Inflammatory macrophage (primary cell): ENCODE results near the gene KLF13.

Experiments
- DNase-seq, 2 donors: peaks; one replicate each; pipeline ENCODE4 v3.0.0-alpha.2; 2020 to 2022
- total RNA-seq, 18 experiments: gene quantifications; one replicate each; lab custom pipeline; 2026; ENCODE audit warnings: mixed read lengths in 6 of 18, inconsistent platforms in 2 of 18; lab: John Stamatoyannopoulos, UW

Gene KLF13
- 70.1 to 203 (median 127) reads per million in 18 experiments for total RNA-seq

DNA sequence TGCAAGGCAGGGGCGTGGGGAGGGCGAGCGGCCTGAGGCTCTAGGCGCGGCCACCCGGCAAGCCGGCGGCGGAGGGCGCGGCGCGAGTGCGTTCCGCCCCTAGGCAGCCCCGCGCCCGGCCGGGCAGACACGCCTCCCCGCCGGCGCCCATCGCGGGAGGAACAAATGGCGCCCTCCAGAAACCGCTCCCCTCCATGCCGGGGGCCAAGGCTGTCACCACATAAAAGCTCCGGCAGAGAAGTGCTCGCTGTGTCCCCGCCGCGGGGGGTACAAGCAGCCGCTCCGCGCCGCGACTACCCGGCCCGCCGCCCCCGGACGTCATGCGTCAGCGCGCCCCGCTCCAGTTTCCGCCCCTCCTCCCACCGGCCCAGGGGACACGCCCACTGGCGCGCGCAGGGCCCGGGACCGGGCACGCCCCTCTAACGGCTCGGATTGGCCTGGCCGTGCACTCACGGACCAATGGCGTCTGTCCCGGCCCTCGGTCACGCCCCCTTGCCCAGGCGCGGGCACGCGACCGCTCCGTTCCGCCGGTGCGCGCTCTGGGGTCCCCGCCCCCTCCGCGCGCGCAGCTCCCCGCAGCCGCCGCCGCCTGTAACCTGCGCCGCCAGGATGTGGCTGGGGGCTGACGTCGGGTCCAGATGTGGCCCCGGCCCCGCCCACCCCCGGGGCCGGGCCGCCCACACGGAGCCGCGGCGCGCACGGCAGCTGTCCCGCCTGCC is at the start of gene KLF13:
TSS of gene KLF13 (plus strand) at position 680 of the 719 bp plus-strand sequence. CDS start 378 bp downstream, outside the sequence.
- DNase-seq, result peak; percentile 98 to 99

DNA sequence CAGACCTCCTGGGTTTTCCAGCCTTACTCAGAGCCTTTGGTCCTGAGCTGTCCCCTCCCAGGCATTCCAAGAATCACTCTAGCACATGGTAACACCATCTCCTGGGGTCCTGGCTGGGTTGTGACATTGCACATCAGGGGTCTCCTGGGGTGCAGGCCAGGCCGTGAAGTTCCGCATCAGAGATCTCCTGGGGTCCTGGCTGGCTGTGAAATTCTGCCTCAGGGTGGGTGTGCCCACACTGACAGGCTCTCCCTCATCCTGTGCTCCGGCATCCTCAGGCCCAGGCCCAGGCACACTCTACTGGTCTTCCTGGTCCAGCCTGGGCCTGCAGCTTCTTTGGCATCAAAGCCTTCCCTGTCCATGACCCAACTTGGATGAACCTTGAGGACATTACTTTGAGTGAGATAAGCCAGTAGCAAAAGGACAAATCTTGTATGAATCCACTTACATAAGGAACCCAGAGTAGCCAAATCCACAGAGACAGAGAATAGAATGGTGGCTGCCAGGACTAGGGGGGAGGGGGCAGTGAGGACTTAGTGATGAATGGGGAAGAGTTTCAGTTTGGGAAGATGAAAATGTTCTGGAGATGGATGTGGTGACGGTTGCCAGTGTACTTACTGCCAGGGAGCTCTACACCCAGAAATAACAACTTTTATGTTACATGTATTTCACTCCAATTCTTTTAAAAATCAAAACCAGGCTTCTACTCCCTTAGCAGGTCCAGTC is 49.1 kb upstream of the KLF13 start:
- DNase-seq, result no peak

DNA sequence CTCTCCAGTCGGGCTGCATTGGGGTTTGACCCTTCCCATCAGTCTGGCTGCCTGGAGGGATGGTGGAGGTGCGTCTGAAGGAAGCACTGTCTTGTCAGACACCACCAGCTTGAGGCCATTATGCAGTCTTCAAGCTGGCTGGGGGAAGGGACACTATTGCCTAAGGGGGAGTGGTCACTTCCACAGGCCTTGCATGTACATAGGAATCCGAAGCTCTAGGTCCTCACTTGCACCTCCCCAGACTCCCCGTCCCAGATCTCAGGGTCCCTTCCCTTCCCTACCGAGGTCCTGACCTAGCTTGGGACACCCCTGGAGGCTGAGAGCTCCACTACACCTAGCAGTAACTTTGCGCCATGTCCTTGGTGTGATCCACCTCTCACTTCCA is 48.6 kb upstream of the KLF13 start:
- DNase-seq, result no peak

DNA sequence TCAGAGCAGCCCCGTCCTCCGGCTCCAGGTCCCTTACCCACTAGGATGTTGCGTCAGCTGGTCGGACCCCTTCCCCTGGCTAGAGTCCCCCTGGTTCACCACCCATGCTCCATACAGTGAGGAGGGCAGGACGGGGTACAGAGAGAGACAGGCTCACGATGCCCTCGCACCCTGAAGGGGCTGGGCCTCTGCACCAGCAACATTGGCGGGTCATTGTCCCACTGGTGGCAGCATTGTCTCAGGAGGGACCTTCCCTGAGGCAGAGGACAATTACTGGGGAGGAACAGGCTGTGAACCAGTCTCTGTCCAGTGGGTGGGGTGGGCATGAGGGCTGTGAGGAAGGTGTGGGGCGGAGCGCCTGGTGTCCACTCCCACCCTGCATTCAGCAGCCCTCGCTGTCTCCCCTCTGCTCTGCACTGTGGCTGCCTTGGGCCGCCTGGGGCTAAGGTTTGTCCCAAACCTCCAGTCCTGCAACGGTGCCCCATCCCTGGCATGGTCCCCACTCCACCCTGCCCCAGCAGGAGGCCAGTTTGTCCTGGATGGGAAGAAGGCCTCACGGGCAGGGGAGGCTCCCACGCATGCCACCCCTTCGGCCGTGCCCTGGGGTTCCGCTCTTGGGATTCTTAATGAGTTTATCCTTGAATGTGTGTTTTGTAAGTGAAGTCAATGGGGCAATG is 48.0 kb upstream of the KLF13 start:
- DNase-seq, result no peak

DNA sequence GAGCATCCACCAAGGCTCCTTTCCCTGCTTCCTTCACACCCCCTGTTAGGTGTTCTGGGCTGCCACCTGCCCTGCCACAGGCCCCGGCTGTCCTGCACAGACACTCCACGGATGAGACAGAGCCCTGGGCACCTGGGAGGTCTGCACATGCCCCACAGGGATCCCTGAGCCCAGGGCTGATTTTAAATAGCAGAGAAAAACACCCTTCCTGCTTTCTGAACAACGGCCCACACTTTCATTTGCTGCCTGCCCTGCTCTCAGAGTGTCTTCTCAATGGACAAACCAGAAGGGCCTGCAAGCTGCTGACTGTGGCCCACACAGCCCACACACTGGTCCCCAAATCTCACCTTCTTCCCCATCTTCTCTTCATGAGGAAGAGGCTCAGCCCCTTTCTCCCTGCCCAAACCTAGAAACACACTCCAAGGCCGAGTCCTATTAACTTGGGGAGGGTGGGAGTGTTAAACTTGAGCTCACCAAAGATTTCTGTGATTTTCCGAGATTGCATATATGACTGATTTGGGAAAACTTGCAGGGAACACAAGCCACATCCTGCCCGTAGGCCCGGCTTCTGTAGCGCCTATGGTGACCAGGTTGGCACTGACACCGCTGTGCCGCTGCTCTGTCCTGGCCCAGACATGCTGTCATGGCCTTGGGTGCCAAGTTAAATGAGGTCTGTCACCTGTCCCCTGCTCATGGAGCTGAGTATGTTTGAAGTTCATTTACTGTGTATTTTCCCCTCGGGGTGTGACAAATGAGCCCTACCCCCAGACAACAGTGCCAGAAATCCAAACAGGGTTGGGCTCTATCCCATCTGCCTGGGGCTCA is 47.2 kb upstream of the KLF13 start:
- DNase-seq, result no peak

DNA sequence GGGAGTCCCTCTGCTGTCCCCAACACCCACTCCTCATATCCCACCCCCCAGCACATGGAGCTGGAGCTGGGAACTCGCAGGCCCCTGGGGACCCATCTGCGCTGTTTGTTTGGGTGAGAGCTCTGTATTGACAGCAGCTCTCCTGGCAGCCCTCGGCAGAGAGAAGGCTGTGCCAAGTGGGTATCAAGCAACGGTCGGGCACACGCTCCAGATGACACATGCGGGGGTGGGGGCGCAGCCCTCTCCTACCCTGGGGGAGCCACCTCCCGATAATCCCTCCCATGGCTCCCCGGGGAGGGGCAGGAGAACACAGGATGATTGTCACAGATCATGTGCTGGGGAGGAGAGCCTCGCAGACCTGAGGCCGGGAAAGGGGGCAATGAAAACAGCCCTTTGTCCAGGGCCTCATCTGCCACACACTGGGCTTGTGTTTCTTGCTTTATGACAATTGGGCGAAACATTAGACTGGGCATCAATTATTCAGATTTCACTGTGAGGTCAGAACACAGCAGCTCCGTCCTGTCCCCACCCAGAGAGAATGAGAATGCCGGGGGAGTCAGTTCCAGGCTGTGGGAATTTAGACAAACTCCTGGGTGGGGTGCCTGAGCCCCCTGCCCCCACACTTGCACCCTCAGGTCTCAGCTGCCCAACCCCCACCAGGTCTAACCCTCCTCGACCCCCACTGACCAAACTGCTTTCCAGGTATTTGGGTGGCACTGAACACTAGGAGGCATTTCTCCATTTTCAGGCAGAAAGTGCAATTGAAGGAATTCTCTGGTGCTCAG is 46.4 kb upstream of the KLF13 start:
- no peak for DNase-seq

DNA sequence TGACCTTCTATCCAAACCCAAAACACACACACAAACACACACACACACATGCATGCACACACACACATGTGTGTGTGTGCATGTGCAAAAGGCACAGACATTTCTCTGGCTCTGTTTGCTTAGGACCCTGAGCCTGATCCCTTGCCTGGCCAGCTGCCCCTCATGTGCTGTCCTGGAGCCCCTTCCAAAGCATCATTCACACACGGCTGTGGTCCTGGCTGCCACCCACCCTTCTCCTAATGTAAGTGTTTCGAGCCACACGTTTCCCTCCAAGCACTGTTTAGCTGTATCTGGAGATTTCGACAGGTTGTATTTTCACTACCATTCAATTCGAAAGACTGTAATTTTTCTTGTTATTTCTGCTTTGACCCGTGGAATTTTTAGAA is 45.8 kb upstream of the KLF13 start:
- DNase-seq, result no peak

DNA sequence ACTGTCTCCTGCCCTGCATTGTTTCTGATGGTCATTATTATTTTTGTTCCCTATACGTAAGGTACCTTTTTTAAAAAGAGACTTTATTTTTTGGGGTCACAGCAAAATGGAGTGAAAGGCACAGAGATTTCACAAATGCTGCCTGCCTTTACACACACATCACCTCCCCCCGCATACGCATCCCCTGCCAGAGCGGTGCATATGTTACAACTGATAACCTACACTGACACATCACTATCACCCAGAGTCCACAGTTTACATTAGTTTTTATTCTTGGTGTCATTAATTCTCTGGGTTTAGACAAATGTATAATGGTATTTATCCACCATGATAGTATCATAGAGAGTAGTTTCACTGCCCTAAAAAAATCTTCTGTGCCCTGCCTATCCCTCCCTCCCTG is 43.6 kb upstream of the KLF13 start:
- no peak for DNase-seq

DNA sequence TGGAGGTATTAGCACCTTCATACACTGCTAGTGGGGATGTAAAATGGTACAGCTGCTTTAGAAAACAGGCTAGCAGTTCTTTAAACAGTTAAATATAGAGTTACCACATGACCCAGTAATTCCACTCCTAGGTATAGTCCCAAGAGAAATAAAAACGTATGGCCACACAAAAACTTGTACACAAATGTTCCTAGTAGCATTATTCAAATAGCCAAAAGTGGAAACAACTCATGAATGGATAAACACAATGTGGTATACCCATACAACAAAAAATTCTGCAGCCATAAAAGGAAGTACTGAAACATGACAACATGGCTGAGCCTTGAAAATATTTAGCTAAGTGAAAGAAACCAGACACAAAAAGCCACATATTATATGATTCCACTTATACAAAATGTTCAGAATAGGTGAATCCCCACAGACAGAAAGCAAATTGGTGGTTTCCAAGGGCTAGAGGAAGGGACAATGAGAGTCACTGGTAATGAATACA is 40.8 kb upstream of the KLF13 start:
- no peak for DNase-seq

DNA sequence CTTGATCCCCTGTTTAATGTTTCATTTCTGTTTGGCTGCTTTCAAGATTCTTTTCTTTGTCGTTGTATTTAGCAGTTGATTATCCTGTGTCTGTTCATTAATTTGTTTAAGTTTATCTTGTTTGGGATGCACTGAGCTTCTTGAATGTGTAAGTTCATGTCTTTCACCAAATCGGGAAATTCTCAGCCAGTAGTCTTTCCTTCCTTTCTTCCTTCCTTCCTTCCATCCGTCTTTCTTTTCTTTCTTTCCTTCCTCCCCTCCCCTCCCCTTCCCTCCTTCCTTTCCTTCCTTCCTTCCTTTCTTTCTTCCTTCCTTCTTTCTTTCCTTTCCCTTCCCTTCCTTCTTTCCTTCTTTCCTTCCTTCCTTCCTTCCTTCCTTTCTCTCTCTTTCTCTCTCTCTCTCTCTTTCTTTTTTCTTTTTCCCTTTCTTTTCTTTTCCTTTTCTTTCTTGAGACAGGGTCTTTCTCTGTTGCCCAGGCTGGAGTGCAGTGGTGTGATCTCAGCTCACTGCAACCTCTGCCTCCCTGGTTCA is 35.5 kb upstream of the KLF13 start:
- no peak for DNase-seq

DNA sequence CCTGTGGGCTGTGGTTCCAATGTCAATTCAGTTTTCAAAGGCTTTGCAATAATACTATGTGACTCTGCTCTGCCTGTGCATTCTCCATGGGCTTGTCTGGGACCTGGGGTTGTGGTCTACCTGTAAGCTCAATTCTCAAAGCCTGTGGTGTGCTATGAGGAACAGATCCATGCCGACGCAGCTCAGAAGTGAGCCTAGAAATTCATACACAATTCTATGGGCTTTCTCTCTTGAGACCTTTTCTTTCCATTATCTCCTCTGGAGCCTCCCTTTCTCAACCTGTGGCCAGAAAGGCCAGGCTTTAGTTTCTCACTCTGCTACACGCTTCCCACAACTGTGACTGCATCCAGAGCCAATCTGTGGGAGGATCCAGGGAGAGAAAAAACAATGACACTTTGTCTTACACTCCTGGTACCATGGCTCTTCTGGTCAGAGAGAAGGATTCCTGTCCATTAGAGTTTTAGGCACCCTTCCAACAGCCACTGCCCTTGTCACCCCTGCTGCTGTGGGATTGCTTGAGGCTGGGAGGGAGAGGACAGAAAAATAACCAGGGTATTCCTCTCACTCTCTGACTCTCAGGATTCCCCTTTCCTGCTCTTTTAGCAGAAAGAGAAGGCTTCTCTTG is 34.1 kb upstream of the KLF13 start:
- no peak for DNase-seq

DNA sequence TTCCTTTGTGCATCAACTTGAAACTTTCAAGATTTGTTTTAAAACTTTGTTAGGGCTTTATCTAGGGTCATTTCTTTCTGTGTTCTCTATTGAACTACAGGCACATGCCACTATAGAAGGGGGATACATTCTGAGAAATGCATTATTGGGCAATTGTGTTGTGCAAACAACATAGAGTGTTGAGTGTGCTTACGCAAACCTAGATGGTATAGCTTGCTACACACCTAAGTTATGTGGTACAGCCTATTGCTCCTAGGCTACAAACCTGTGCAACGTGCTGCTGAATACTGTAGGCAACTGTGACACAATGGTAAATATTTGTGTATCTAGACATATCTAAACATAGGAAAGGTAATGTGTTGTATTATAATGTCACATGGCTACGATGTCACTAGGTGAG is 33.0 kb upstream of the KLF13 start:
- peak in 1 of 2 donors; percentile 55 for DNase-seq

DNA sequence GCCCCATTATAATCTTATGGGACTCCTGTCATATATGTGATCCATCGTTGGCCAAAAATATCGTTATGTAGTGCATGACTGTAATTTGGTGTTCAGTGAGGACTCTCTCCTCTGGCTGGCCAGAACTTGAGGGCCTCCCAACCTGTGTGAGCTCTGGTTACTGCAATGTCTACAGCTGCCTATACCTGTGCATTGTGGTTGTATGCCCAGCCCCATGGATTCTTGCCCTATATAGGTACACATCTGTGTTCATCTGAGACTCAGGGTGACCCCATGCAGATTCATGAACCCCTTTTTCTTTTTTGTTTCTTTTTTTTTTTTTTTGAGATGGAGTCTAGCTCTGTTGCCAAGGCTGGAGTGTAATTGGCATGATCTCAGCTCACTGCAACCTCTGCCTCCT is 32.6 kb upstream of the KLF13 start:
- no peak for DNase-seq

DNA sequence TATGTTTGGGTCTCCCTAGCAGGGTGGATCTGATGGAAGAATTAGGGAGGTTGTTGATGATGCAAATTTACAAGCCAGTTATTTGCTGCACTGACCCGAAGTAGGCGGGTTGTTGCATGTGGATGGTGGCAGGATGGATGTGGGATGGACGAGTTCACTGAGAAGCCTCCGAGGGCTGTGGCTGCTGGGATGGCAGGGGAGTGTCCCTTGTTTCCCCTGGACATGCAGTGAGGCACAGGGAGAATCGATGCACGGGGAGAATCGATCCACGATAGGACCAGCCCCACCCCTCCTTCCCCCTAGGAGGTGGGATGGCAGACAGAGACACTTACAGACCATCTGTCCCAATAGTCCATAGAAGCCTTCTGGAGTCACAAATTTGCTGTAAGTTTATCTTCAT is 31.0 kb upstream of the KLF13 start:
- DNase-seq, result no peak

DNA sequence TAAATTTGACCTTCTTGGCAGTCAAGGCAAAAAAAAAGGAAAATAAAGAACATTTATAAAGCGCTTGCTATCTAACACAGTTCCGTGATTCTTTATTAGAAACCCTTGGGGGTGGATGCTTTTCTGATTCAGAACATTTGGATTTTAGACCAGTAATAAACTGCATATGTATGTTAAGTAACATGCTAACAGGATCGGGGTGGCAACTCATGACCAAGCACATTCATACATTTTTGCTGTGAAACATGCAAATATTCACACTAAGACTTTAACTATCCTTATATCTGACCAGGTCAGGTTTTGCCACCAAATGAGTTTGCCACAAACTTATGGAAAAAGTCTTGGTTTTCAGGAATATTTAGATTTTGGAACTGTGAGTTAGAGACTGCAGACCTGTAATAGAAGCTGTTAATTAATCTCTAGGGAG is 30.4 kb upstream of the KLF13 start:
- DNase-seq, result no peak

DNA sequence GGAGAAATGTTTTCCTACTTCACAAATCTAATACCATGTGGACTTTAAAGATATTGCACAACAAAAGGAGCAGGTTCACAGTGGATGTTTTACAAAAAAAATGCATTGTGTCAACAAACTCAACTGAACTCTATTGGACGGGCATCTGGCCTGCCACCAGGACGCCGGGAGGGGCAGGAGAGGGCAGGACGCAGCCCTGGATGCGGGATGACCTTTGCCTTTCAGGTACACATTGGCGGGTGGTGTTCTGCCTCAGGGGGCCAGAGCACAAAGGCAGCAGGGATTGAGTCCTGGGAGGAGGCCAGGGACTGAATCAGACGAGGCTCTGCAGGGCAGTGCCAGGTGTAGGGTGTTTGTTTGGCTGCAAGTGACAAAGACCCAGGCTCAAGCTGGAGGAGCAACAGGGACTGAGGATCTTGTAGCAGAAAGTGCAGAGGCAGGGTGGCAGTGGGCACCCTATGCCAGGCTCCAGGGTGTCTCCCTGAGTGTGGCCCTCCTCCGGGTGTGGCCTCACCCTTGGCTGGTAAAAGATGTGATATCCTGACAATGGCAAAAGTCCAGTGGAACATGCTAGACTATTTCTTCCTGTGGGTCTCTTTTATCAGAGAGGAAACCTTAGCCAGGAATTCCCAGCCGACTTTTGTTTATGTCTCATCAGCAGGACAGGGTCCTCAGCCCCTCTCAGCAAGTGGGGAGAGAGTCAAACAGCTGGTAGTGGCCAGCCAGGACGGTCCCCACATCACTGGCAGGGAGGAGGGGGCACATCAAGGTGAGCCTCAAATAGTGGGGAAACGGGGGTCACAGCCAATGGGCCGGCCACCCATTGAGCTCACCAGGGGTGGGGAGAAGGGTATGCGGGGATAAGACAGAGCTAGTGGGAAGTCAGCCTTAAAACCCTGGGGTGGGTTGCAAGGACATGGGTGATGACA is 29.7 kb upstream of the KLF13 start:
- no peak for DNase-seq

DNA sequence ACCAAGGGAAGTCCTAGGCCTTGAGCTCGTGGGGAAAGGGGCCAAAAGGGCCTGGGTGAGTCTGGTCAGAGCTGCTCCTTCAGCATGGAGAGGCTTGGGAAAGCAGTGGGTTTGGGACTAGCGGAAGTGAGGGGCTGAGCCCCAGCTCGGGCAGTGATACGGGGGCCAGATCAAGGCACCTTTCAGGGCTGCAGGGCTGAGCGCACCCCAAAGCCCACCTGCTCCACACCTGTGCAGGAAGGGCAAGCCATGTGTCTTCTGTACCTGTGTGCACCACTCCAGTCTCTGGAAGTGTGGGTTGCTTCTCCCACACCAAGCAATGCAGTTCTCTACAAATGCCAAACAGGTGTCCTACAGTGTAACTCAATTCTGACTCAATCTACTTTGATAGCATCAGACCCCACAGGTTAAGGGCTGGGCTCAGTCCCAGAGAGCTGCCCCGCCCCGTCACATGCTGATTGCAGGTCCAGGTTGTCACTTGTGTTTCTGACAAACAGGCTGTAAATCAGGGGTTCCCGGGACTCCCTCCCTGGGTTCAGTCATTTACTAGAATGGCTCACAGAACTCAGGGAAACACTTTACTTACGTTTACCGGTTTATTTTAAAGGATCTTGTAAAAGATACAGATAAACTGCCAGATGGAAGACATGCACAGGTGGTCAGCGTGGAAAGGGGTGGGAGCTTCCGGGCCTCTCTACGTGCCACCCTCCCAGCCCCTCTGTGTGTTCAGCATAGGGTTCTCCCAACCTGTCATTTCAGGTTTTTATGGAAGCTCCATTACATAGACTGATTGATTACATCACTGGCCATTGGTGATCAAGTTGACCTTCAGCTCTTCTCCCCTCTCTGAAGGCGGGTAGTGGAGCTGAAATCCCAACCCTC is 28.8 kb upstream of the KLF13 start:
- no peak for DNase-seq

DNA sequence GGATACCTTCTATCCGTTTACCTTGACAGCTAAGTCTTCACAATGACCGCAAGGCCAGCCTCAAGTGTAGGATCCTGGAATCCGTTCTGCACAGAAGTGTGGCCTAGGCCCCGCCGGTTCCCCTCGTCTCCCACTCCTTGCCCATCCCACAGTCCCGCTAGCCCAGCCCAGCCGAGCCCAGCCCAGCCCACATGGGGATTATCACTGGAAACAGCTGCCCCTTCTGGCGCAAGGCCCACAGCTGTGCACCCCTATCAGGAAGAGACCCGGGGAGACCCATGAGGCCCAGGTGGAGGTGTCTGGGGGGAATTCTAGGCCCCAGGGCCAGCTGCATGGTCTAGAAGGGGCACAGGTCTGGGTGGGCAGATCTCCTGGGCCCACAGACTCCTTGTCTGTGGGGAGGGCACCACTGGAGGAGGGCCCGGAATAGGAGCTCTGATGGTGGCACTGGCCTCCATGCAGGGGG is 27.9 kb upstream of the KLF13 start:
- DNase-seq, result no peak

DNA sequence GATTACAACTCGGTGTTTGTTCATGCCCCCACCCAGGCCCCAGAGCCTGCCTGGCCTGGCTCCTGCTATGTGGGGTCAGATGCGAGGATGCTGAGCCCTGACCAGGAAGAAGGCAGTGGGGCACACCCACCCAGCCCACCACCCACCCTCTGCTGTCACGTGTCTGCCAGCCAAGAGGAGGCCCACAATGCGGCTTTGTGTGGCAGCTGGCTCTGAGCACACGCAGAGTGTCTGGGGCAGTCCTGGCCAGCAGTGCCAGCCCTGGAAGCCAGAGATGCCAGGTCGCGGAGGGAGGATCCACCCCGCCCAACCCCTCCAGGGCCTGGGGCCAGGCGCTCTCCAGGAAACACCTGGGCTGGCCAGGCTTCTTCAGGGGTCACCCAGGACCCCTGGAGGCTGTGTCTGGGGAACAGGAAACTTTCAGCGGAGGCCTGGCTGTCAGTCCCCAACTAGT is 26.4 kb upstream of the KLF13 start:
- DNase-seq, result no peak
